OCI-LY7 (cell line): ENCODE data around the gene ZNF79. TPM values are rescaled to one million over a fixed set of nuclear protein-coding genes. Genes with fewer than 3 reads are reported as not detected.
A peak's percentile ranks its signal among the peaks of the same experiment; 100 is the strongest.

Experiments used
- BruUV-seq: library from RNA; stranded (reverse); fragments of 400-500 nt; replicated peaks from 2 replicates; lab custom pipeline; 2021; lab: Mats Ljungman, UMichigan
- CTCF ChIA-PET: fragments of 300-600 bp; sonication (Branson Sonifier 250); formaldehyde crosslinking; loops from one replicate; lab custom pipeline; 2022; ENCODE audit warnings: antibody characterized with exemption; ENCODE audit not compliant: unreplicated experiment; lab: Charles Lee
- POLR2A ChIA-PET: fragments of 300-600 bp; sonication (Branson Sonifier 250); formaldehyde crosslinking; loops from one replicate; lab custom pipeline; 2022; ENCODE audit warnings: antibody characterized with exemption; lab: Charles Lee
- DNase-seq: peaks from one replicate; pipeline ENCODE4 v3.0.0-alpha.2; 2015; ENCODE audit warnings: low spot score
- H2AFZ ChIP-seq: fragments of 200-600 bp; sonication (generic), shearing (Covaris generic); 2 replicates; pipeline ENCODE4 v1.6.1; 2014; ENCODE audit warnings: mild to moderate bottlenecking, antibody characterized with exemption, low read length, moderate library complexity
- H3K27ac ChIP-seq: fragments of 200-600 bp; sonication (generic); 2 replicates; pipeline ENCODE4 v1.5.1; 2014; ENCODE audit warnings: mixed run types, low read depth, mild to moderate bottlenecking, moderate library complexity, low read length, inconsistent platforms; ENCODE audit not compliant: poor library complexity, severe bottlenecking
- H3K36me3 ChIP-seq: fragments of 200-600 bp; sonication (generic); 2 replicates; pipeline ENCODE4 v1.6.1; 2014; ENCODE audit warnings: mild to moderate bottlenecking, antibody characterized with exemption, low read length, moderate library complexity, mixed read lengths; ENCODE audit not compliant: insufficient read depth
- H3K4me1 ChIP-seq: fragments of 200-600 bp; sonication (generic); 2 replicates; pipeline ENCODE4 v1.5.1; 2014; ENCODE audit warnings: mild to moderate bottlenecking, low read length; ENCODE audit not compliant: insufficient read depth, poor library complexity, severe bottlenecking
- H3K4me2 ChIP-seq: fragments of 200-600 bp; sonication (generic); 2 replicates; pipeline ENCODE4 v1.6.1; 2014; ENCODE audit warnings: mild to moderate bottlenecking, low read length
- H3K4me3 ChIP-seq: fragments of 200-600 bp; sonication (generic); 2 replicates; pipeline ENCODE4 v1.5.1; 2014; ENCODE audit warnings: mild to moderate bottlenecking, low read depth, low read length; ENCODE audit not compliant: poor library complexity, severe bottlenecking
- H3K79me2 ChIP-seq: fragments of 200-600 bp; sonication (generic); 2 replicates; pipeline ENCODE4 v1.6.1; 2016; ENCODE audit warnings: low read depth, mild to moderate bottlenecking, low read length, moderate library complexity, mixed read lengths; ENCODE audit not compliant: insufficient read depth
- H3K9me2 ChIP-seq: fragments of 200-600 bp; sonication (generic); 2 replicates; pipeline ENCODE4 v1.6.1; 2016; ENCODE audit warnings: mild to moderate bottlenecking, low read length, mixed read lengths; ENCODE audit not compliant: insufficient read depth
- H3K9me3 ChIP-seq: fragments of 200-600 bp; sonication (generic); 2 replicates; pipeline ENCODE4 v1.6.1; 2014; ENCODE audit warnings: mild to moderate bottlenecking, mixed run types, low read length, mixed read lengths
- H4K20me1 ChIP-seq: fragments of 200-600 bp; sonication (generic); 2 replicates; pipeline ENCODE4 v1.6.1; 2014; ENCODE audit warnings: mild to moderate bottlenecking, antibody characterized with exemption, low read length, moderate library complexity, mixed read lengths; ENCODE audit not compliant: insufficient read depth
- CTCF ChIP-seq: fragments of 200-600 bp; sonication (generic); conservative IDR thresholded peaks from 2 replicates; pipeline ENCODE4 v1.5.1; 2014; ENCODE audit warnings: mild to moderate bottlenecking, antibody characterized with exemption, low read length, moderate library complexity, mixed read lengths
- EZH2phosphoT487 ChIP-seq: fragments of 200-600 bp; sonication (generic); IDR thresholded peaks from 2 replicates; pipeline ENCODE4 v1.6.1; 2018; ENCODE audit warnings: low read depth, borderline replicate concordance, mild to moderate bottlenecking, mixed run types, antibody characterized with exemption, low read length, moderate library complexity, mixed read lengths
- intact Hi-C: fragments of 100-400 bp; cut with micrococcal nuclease; formaldehyde crosslinking; loops from one replicate; pipeline ENCODE4 v1.10.0; 2022; ENCODE audit not compliant: unreplicated experiment
- total RNA-seq, 2 experiments: library from RNA; depleted of rRNA in 1 of 2; stranded (reverse); fragments of >200 nt in 1 of 2; shearing (Covaris generic) in 1 of 2; gene quantifications; 2 replicates each; pipeline ENCODE4 v1.2.3, GENCODE V29; 2014 to 2022

ZNF79 gene
- total RNA-seq, 2 experiments from 2014 or later: 9.4 to 14.9 TPM

- CTCF ChIA-PET: no interaction called here
Observed at GRCh38 chr9:127393645-127394044, 30.5 kb upstream of the ZNF79 start.

GRCh38 chr9:127395497-127396252 is 28.5 kb upstream of the ZNF79 start:
- no peaks in the 10 kb centered on the region for H4K20me1 ChIP-seq
- no TSS peak for BruUV-seq
- POLR2A ChIA-PET: no interaction called here
- H3K36me3 ChIP-seq: no peaks in the 10 kb centered on the region
- CTCF ChIA-PET: no interaction called here
- H3K79me2 ChIP-seq: no peaks in the 10 kb centered on the region
- TF ChIP-seq CTCF (no peak), EZH2phosphoT487 (no peak)
- peak overlapping the region; percentile 69 for H3K4me3 ChIP-seq
- peaks cover 12% of the 10 kb centered on the region for H3K4me1 ChIP-seq
- intact Hi-C loops: loop anchor here (2.0 to 10.0 kb wide), 3 partner anchors 121 to 453 kb away; no protein-coding TSS in a partner anchor
- no peaks in the 10 kb centered on the region for H3K9me3 ChIP-seq
- no peak for DNase-seq
- peak overlapping the region; percentile 76; the same call in 1 of the 2 replicates for H2AFZ ChIP-seq
- no peak overlapping the region for H3K27ac ChIP-seq
- H3K9me2 ChIP-seq: no peaks in the 10 kb centered on the region
- H3K4me2 ChIP-seq: peak overlapping the region; percentile 85

More at GRCh38 chr9:127393645-127394044, 30.5 kb upstream of the ZNF79 start:
- no peaks in the 10 kb centered on the region for H3K9me2 ChIP-seq
- H3K4me2 ChIP-seq: no peak overlapping the region
- intact Hi-C loops: loop anchor here (10.0 kb wide), 1 partner anchor 119 kb away; no protein-coding TSS in a partner anchor
- H2AFZ ChIP-seq: no peak overlapping the region
- H3K4me1 ChIP-seq: peaks cover 12% of the 10 kb centered on the region
- POLR2A ChIA-PET: no interaction called here
- H3K79me2 ChIP-seq: no peaks in the 10 kb centered on the region
- TF ChIP-seq EZH2phosphoT487 (no peak), CTCF (0 out of 2 replicates have a peak, but pooled peaks have one; percentile 16)
- no peak for DNase-seq
- H3K27ac ChIP-seq: no peak overlapping the region
- no peak overlapping the region for H3K4me3 ChIP-seq
- H3K36me3 ChIP-seq: no peaks in the 10 kb centered on the region
- H4K20me1 ChIP-seq: no peaks in the 10 kb centered on the region
- H3K9me3 ChIP-seq: no peaks in the 10 kb centered on the region
- no TSS peak for BruUV-seq
